DOHH2 (cell line): ENCODE data around the gene MYORG.

ENCODE experiments used
- H3F3A ChIP-seq: fragments of 200-600 bp; sonication (generic), shearing (Covaris generic); 2 replicates; pipeline ENCODE4 v1.6.0; 2016; ENCODE audit warnings: antibody characterized with exemption, mild to moderate bottlenecking; ENCODE audit not compliant: control insufficient read depth, insufficient read depth
- H3K27ac ChIP-seq: fragments of 200-600 bp; sonication (generic); 2 replicates; pipeline ENCODE4 v1.5.1; 2014; ENCODE audit warnings: low read depth, mild to moderate bottlenecking, low read length, moderate library complexity
- H3K27me3 ChIP-seq: fragments of 200-600 bp; sonication (generic); 2 replicates; pipeline ENCODE4 v1.6.1; 2014; ENCODE audit warnings: mild to moderate bottlenecking, low read length, mixed read lengths; ENCODE audit not compliant: control insufficient read depth
- H3K36me3 ChIP-seq: fragments of 200-600 bp; sonication (generic); 2 replicates; pipeline ENCODE4 v1.6.1; 2014; ENCODE audit warnings: mild to moderate bottlenecking, low read length, moderate library complexity, mixed read lengths; ENCODE audit not compliant: control insufficient read depth
- H3K4me1 ChIP-seq: fragments of 200-600 bp; sonication (generic); 2 replicates; pipeline ENCODE4 v1.6.1; 2014; ENCODE audit warnings: mild to moderate bottlenecking, low read length, mixed read lengths; ENCODE audit not compliant: control insufficient read depth
- H3K4me2 ChIP-seq: fragments of 200-600 bp; sonication (generic); 2 replicates; pipeline ENCODE4 v1.6.0; 2014; ENCODE audit warnings: mild to moderate bottlenecking, low read length, moderate library complexity
- H3K4me3 ChIP-seq: fragments of 200-600 bp; sonication (generic); 2 replicates; pipeline ENCODE4 v1.5.1; 2014; ENCODE audit warnings: mild to moderate bottlenecking, low read length, mixed read lengths
- H3K79me2 ChIP-seq: fragments of 200-600 bp; sonication (generic); 2 replicates; pipeline ENCODE4 v1.6.1; 2014; ENCODE audit warnings: mild to moderate bottlenecking, low read length, mixed read lengths; ENCODE audit not compliant: control insufficient read depth
- H3K9me2 ChIP-seq: fragments of 200-600 bp; sonication (generic); replicated peaks from 2 replicates; pipeline ENCODE4 v1.6.1; 2014; ENCODE audit warnings: mild to moderate bottlenecking, low read length, mixed read lengths; ENCODE audit not compliant: control insufficient read depth
- H3K9me3 ChIP-seq: fragments of 200-600 bp; sonication (generic); 2 replicates; pipeline ENCODE4 v1.6.1; 2014; ENCODE audit warnings: antibody characterized with exemption, low read length, mixed read lengths; ENCODE audit not compliant: control insufficient read depth, insufficient read depth
- H4K20me1 ChIP-seq: fragments of 200-600 bp; sonication (generic); 2 replicates; pipeline ENCODE4 v1.6.0; 2014; ENCODE audit warnings: low read depth, mild to moderate bottlenecking, antibody characterized with exemption, low read length, moderate library complexity; ENCODE audit not compliant: control insufficient read depth, insufficient read depth
- EZH2phosphoT487 ChIP-seq: fragments of 200-600 bp; sonication (generic); IDR thresholded peaks from 2 replicates; pipeline ENCODE4 v1.6.1; 2017; ENCODE audit warnings: borderline replicate concordance, mild to moderate bottlenecking, antibody characterized with exemption, low read length, moderate library complexity, mixed read lengths
- TF ChIP-seq, protein P1 (sequence below): fragments of 200-600 bp; sonication (generic); IDR thresholded peaks from one replicate; pipeline ENCODE4 v1.5.1; 2014; ENCODE audit warnings: antibody characterized with exemption, mild to moderate bottlenecking, low read depth, low read length; ENCODE audit not compliant: poor library complexity, severe bottlenecking

Gene MYORG

DNA sequence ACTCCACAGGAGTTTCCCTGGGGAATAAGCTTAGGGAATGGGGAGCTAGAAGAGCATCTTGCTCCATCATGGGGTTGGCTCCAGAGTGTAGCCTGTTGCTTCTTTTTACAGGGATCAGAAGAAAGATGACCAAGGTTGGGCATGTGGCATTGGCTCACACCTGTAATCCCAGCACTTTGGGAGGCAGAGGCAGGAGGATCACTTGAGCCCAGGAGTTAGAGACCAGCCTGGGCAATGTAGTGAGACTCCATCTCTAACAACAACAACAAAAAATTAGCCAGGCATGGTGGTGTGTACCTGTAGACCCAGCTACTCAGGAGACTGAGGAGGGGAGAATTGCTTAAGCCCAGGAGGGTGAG lies 28.9 kb downstream of the MYORG start:
- 0 out of 2 replicates have a peak, but pooled peaks cover 4% of the 10 kb centered on the region for H3K36me3 ChIP-seq
- no peaks in the 10 kb centered on the region for H3K4me1 ChIP-seq
- no peak overlapping the region for H3K4me2 ChIP-seq
- H3K9me3 ChIP-seq, result no peaks in the 10 kb centered on the region
- no peaks in the 10 kb centered on the region for H3K79me2 ChIP-seq
- H3K4me3 ChIP-seq, result no peak overlapping the region
- no peaks in the 10 kb centered on the region for H3K9me2 ChIP-seq
- no peaks in the 10 kb centered on the region for H4K20me1 ChIP-seq
- H3K27me3 ChIP-seq, result no peaks in the 10 kb centered on the region
- TF ChIP-seq EZH2phosphoT487, result no peak
- TF ChIP-seq, protein P1, sequence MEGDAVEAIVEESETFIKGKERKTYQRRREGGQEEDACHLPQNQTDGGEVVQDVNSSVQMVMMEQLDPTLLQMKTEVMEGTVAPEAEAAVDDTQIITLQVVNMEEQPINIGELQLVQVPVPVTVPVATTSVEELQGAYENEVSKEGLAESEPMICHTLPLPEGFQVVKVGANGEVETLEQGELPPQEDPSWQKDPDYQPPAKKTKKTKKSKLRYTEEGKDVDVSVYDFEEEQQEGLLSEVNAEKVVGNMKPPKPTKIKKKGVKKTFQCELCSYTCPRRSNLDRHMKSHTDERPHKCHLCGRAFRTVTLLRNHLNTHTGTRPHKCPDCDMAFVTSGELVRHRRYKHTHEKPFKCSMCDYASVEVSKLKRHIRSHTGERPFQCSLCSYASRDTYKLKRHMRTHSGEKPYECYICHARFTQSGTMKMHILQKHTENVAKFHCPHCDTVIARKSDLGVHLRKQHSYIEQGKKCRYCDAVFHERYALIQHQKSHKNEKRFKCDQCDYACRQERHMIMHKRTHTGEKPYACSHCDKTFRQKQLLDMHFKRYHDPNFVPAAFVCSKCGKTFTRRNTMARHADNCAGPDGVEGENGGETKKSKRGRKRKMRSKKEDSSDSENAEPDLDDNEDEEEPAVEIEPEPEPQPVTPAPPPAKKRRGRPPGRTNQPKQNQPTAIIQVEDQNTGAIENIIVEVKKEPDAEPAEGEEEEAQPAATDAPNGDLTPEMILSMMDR, result no peak
- H3F3A ChIP-seq, result no peaks in the 10 kb centered on the region
- H3K27ac ChIP-seq, result no peak overlapping the region

DNA sequence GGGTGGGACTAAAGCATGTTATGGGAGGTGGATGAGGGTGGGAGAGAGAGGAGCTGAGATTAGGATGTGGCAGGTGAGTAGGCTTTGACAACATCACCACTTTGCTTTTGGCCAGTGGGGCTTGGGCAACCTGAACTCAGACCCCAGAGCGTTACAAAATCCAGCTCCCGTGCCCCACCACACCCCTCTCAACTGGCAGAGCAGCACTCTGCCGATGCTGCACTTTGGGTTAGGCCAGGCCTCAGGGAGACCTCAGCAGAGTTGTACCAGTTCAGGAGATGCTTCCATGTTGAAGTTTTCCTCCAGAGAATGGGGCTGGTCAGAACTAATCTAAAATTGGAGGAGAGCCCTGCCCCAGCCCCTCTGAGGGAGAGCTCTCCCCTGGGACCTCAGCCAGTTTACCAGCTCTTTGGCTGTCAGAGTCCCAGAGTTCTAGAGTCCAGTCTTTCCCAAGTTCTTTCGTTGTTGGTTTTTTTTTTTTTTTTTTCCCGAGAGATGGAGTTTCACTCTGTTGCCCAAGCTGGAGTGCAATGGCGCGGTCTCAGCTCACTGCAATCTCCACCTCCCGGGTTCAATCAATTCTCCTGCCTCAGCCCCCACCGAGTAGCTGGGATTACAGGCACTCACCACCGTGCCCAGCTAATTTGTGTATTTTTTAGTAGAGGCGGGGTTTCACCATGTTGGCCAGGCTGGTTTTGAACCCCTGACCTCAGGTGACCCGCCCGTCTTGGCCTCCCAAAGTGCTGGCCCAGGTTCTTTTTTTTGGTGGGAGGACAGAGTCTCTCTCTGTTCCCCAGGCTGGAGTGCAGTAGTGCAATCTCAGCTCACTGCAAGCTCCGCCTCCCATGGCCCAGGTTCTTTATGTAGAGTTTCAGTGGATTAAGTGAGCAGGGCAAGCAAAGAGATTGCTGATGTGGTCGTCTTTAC lies 29.6 kb downstream of the MYORG start:
- H3K27me3 ChIP-seq, result no peaks in the 10 kb centered on the region
- no peak overlapping the region for H3K4me2 ChIP-seq
- H3K27ac ChIP-seq, result no peak overlapping the region
- H3K9me3 ChIP-seq, result no peaks in the 10 kb centered on the region
- no peaks in the 10 kb centered on the region for H3F3A ChIP-seq
- H3K4me1 ChIP-seq, result no peaks in the 10 kb centered on the region
- no peaks in the 10 kb centered on the region for H4K20me1 ChIP-seq
- no peaks in the 10 kb centered on the region for H3K79me2 ChIP-seq
- no peak overlapping the region for H3K4me3 ChIP-seq
- peaks cover 8% of the 10 kb centered on the region for H3K36me3 ChIP-seq
- no peak for TF ChIP-seq EZH2phosphoT487
- TF ChIP-seq, protein P1, result no peak
- H3K9me2 ChIP-seq, result no peaks in the 10 kb centered on the region

DNA sequence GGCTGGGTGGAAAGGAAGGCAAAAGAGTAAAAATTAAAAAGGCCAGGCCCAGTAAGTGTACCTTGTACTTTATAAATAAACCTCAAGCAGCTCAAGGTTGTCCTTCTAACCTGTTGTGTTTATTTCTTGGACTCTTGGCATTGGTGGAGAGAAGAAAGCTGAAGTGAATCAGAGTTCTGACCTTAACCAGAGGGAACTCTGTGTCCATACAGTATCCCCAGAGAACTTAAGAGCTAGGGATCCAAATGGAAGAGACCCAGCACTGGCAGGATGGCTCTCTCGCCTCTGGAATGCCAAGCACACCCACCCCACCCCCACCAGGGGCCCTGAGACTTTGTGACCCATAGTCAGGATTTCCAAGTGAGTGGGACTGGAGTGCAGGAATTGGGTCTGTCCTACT lies 33.1 kb downstream of the MYORG start:
- Histone ChIP-seq H4K20me1 (no peaks in the 10 kb centered on the region), H3K36me3 (peaks cover 18% of the 10 kb centered on the region), H3K4me1 (no peaks in the 10 kb centered on the region), H3K4me3 (no peak overlapping the region), H3K27ac (no peak overlapping the region), H3F3A (no peaks in the 10 kb centered on the region), H3K27me3 (no peaks in the 10 kb centered on the region), H3K4me2 (no peak overlapping the region), H3K9me2 (no peaks in the 10 kb centered on the region), H3K9me3 (no peaks in the 10 kb centered on the region), H3K79me2 (no peaks in the 10 kb centered on the region)
- TF ChIP-seq, protein P1, result no peak
- TF ChIP-seq EZH2phosphoT487, result no peak
